ENCODE measurements around the gene IL12RB1.

DNA sequence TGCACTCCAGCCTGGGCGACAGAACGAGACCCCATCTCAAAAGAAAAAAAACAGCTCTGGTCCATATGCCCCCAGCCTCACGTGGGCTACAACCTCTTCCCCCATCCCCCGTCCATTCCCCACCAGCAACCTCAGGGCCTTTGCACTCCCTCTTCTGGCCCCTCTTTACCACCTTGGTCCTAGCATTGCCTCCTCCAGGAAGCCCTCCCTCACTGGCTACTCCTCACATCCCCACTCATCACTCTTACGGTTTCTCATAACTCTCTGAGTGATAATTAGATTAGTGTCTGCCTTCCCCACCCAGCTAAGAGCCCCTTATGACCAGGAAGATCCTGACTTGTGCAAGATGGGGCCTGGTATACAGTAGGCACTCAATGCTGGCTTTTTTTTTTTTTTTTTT, 30.8 kb downstream of the IL12RB1 start:
- TF ChIP-seq, protein P1, sequence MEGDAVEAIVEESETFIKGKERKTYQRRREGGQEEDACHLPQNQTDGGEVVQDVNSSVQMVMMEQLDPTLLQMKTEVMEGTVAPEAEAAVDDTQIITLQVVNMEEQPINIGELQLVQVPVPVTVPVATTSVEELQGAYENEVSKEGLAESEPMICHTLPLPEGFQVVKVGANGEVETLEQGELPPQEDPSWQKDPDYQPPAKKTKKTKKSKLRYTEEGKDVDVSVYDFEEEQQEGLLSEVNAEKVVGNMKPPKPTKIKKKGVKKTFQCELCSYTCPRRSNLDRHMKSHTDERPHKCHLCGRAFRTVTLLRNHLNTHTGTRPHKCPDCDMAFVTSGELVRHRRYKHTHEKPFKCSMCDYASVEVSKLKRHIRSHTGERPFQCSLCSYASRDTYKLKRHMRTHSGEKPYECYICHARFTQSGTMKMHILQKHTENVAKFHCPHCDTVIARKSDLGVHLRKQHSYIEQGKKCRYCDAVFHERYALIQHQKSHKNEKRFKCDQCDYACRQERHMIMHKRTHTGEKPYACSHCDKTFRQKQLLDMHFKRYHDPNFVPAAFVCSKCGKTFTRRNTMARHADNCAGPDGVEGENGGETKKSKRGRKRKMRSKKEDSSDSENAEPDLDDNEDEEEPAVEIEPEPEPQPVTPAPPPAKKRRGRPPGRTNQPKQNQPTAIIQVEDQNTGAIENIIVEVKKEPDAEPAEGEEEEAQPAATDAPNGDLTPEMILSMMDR (IDR thresholded peaks at IDR 0.05; ENCODE audit: borderline replicate concordance, extremely low read depth, low read length, poor library complexity, severe bottlenecking): no peak
- TF ChIP-seq EZH2 (IDR thresholded peaks at IDR 0.05; ENCODE audit: borderline replicate concordance, low read depth, low read length, severe bottlenecking): no peak
